KMS-11 (cell line): ENCODE measurements around the gene LTF.

Experiments
- H2AFZ ChIP-seq: fragments of 200-600 bp; sonication (generic); 2 replicates; pipeline ENCODE4 v1.6.1; 2016; ENCODE audit warnings: antibody characterized with exemption, mixed run types, low read depth
- H3K27ac ChIP-seq: fragments of 200-600 bp; sonication (generic); 2 replicates; pipeline ENCODE4 v1.6.1; 2016; ENCODE audit warnings: mild to moderate bottlenecking, mixed run types
- H3K27me3 ChIP-seq: fragments of 200-600 bp; sonication (generic); 2 replicates; pipeline ENCODE4 v1.6.1; 2017; ENCODE audit warnings: mild to moderate bottlenecking, low read depth, mixed run types, moderate library complexity; ENCODE audit not compliant: insufficient read depth
- H3K36me3 ChIP-seq: fragments of 200-600 bp; sonication (generic); 2 replicates; pipeline ENCODE4 v1.6.1; 2017; ENCODE audit warnings: mild to moderate bottlenecking, mixed run types; ENCODE audit not compliant: insufficient read depth
- H3K4me1 ChIP-seq: fragments of 200-600 bp; sonication (generic); 2 replicates; pipeline ENCODE4 v1.6.1; 2016; ENCODE audit warnings: mild to moderate bottlenecking, low read depth, mixed run types; ENCODE audit not compliant: poor library complexity, severe bottlenecking
- H3K4me2 ChIP-seq: fragments of 200-600 bp; sonication (generic); 2 replicates; pipeline ENCODE4 v1.7.0; 2016; ENCODE audit warnings: mild to moderate bottlenecking, mixed run types
- H3K4me3 ChIP-seq: fragments of 200-600 bp; sonication (generic); IDR thresholded peaks from 2 replicates; pipeline ENCODE4 v1.6.1; 2017; ENCODE audit warnings: low read depth, low read length, mixed read lengths; ENCODE audit not compliant: insufficient read depth
- H3K79me2 ChIP-seq: fragments of 200-600 bp; sonication (generic); 2 replicates; pipeline ENCODE4 v1.6.1; 2016; ENCODE audit warnings: low read depth, mixed run types; ENCODE audit not compliant: insufficient read depth
- H3K9ac ChIP-seq: fragments of 200-600 bp; sonication (generic); 2 replicates; pipeline ENCODE4 v1.6.1; 2016; ENCODE audit warnings: mild to moderate bottlenecking, mixed run types
- H4K20me1 ChIP-seq: fragments of 200-600 bp; sonication (generic); 2 replicates; pipeline ENCODE4 v1.6.1; 2016; ENCODE audit warnings: mild to moderate bottlenecking, mixed run types; ENCODE audit not compliant: insufficient read depth
- TF ChIP-seq, protein P1 (sequence below): fragments of 200-600 bp; sonication (generic); conservative IDR thresholded peaks from 2 replicates; pipeline ENCODE4 v1.6.1; 2017; ENCODE audit warnings: low read depth, mild to moderate bottlenecking, antibody characterized with exemption, low read length, moderate library complexity, mixed read lengths

Gene LTF

DNA sequence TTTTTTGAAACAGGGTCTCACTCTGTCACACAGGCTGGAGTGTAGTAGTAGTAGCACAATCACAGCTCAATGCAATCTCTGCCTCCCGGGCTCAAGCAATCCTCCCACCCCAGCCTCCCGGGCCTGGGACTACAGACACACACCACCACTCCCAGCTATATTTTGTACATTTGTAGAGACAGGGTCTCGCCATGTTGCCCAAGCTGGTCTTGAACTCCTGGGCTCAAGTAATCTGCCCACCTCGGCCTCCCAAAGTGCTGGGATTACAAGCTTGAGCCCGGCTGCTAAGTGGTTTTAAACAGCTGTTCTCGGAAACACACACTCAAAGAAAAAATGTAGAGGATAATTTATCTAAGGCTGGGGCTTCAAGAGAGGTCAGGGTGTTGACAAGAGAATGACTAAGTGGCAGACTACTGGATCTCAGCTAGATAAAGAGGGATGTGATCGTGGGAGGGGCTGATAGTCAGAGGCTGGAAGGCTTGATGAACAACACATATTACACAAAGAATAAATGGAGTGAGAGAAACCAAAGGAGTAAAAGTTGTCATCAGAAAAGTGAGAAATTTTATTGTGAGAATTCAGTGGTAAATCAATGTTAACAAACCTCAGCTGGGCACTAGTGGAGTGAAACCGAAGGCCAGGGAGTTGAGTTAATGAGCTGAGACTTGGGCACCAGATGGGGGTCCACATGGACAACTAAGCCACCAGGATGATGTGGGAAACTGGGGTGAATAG is 64.5 kb downstream of the LTF start:
- Histone ChIP-seq H3K27me3 (no peaks in the 10 kb centered on the region), H3K4me2 (no peak overlapping the region), H3K36me3 (no peaks in the 10 kb centered on the region), H3K4me3 (no peak overlapping the region), H3K9ac (no peak overlapping the region), H3K4me1 (no peaks in the 10 kb centered on the region), H3K79me2 (no peaks in the 10 kb centered on the region), H3K27ac (no peak overlapping the region), H2AFZ (no peak overlapping the region), H4K20me1 (no peaks in the 10 kb centered on the region)
- TF ChIP-seq, protein P1, sequence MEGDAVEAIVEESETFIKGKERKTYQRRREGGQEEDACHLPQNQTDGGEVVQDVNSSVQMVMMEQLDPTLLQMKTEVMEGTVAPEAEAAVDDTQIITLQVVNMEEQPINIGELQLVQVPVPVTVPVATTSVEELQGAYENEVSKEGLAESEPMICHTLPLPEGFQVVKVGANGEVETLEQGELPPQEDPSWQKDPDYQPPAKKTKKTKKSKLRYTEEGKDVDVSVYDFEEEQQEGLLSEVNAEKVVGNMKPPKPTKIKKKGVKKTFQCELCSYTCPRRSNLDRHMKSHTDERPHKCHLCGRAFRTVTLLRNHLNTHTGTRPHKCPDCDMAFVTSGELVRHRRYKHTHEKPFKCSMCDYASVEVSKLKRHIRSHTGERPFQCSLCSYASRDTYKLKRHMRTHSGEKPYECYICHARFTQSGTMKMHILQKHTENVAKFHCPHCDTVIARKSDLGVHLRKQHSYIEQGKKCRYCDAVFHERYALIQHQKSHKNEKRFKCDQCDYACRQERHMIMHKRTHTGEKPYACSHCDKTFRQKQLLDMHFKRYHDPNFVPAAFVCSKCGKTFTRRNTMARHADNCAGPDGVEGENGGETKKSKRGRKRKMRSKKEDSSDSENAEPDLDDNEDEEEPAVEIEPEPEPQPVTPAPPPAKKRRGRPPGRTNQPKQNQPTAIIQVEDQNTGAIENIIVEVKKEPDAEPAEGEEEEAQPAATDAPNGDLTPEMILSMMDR = no peak

- Histone ChIP-seq H3K27me3 (no peaks in the 10 kb centered on the region), H3K36me3 (no peaks in the 10 kb centered on the region), H3K4me2 (no peak overlapping the region), H3K4me3 (no peak overlapping the region), H3K9ac (no peak overlapping the region), H3K4me1 (no peaks in the 10 kb centered on the region), H3K27ac (no peak overlapping the region), H4K20me1 (no peaks in the 10 kb centered on the region), H2AFZ (no peak overlapping the region), H3K79me2 (no peaks in the 10 kb centered on the region)
- TF ChIP-seq, protein P1 = no peak
Observed at GRCh38 chr3:46399557-46399956, 65.1 kb downstream of the LTF start.

GRCh38 chr3:46399098-46399497 is 65.6 kb downstream of the LTF start:
- Histone ChIP-seq H3K27ac (no peak overlapping the region), H3K4me2 (no peak overlapping the region), H4K20me1 (no peaks in the 10 kb centered on the region), H2AFZ (no peak overlapping the region), H3K79me2 (no peaks in the 10 kb centered on the region), H3K4me3 (no peak overlapping the region), H3K27me3 (no peaks in the 10 kb centered on the region), H3K9ac (no peak overlapping the region), H3K36me3 (no peaks in the 10 kb centered on the region), H3K4me1 (peaks cover 1% of the 10 kb centered on the region)
- TF ChIP-seq, protein P1 = no peak

GRCh38 chr3:46398186-46398955 is 66.3 kb downstream of the LTF start:
- TF ChIP-seq, protein P1 = no peak

More at GRCh38 chr3:46398186-46398955, 66.3 kb downstream of the LTF start:
- Histone ChIP-seq H3K4me3 (no peak overlapping the region), H3K36me3 (no peaks in the 10 kb centered on the region), H4K20me1 (no peaks in the 10 kb centered on the region), H3K27me3 (no peaks in the 10 kb centered on the region), H2AFZ (no peak overlapping the region), H3K79me2 (no peaks in the 10 kb centered on the region), H3K4me1 (peaks cover 8% of the 10 kb centered on the region), H3K27ac (no peak overlapping the region), H3K4me2 (no peak overlapping the region), H3K9ac (no peak overlapping the region)
